22Rv1 (cell line): ENCODE measurements around the gene KLHL29.

ENCODE experiments used
- CTCF ChIP-seq: fragments of 450-650 bp; IDR thresholded peaks from 2 replicates; pipeline ENCODE4 v1.5.1; 2017; ENCODE audit warnings: mild to moderate bottlenecking
- ZFX ChIP-seq: fragments of 450-650 bp; IDR thresholded peaks from 2 replicates; pipeline ENCODE4 v1.6.1; 2017; ENCODE audit warnings: antibody characterized with exemption, borderline replicate concordance

GRCh38 chr2:23614701-23615100 is 229.7 kb downstream of the KLHL29 start:
- TF ChIP-seq CTCF (no peak), ZFX (no peak)
